GM19025 (cell line): ENCODE data around the gene ZNF771.
"Not testable (repeated sequence)": the region's sequence is repeated elsewhere in the genome, so short reads cannot be mapped to it uniquely, and the experiment has no call there.

Experiments
- ATAC-seq: cut with Tn5 transposase; IDR thresholded peaks from one replicate; pipeline ENCODE4 v1.9.1; 2021; ENCODE audit warnings: mild to moderate bottlenecking, low read depth, moderate library complexity; ENCODE audit not compliant: unreplicated experiment

ZNF771 gene

DNA sequence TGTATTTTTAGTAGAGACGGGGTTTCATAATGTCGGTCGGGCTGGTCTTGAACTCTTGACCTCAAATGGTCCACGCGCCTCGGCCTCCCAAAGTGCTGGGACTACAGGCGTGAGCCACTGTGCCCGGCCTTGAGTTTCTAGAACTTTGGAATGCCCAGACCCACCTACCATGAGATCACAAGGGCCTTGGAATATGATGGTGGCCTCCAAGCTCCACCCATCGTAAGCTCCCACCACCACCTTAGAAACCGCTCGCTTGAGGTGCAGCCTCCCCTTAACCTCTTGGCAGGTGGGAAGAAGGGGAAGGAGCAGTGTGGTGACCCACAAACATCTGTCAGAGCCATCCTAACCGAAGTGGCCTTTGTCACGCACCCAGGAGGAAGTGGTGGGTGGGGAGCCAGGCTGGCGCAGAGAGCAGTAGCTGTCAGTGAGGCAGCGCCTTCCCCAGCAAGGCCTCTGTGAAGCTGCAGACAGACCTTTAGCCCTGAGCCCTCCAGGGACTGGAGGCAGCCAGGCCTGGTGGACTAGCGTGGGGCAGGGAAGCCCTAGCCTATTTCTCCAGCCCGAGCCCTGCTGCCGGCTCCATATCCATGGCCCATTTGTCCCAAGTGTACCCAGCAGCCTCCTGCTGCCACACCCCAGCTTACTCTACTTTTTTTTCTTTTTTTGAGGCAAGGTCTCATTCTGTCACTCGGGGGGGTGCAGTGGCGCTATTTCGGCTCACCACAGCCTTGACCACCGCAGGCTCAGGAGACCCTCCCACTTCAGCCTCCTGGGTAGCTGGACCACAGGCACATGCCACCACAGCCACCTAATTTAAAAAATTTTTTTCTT is 51.4 kb downstream of the ZNF771 start:
- peak; percentile 77 for ATAC-seq

DNA sequence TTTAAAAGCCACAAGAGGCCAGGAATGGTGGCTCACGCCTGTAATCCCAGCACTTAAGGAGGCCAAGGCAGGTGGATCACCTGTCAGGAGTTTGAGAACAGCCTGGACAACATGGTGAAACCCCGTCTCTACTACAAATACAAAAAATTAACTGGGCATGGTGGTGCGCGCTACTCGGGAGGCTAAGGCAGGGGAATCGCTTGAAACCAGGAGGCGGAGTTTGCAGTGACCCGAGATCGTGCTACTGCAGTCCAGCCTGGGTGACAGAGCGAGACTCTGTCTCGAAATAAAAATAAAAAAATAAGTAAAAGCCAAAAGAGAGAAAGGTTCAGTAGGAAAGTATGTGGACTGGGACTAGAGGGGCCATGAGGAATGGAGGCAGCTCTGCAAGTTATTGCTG is 52.0 kb downstream of the ZNF771 start:
- no peak for ATAC-seq

DNA sequence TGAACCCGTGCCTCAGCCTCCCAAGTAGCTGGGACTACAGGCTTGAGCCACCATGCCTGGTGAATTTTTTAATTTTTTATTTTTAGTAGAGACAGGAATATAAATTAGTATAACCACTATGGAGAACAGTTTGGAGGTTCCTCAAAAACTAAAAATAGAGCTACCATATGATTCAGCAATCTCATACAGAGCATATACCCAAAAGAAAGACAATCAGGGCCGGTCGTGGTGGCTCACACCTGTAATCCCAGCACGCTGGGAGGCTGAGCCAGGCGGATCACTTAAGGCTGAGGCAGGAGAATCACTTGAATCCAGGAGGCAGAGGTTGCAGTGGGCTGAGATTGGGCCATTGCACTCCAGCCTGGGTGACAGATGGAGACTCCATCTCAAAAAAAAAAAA is 54.0 kb downstream of the ZNF771 start:
- not testable (repeated sequence) for ATAC-seq

DNA sequence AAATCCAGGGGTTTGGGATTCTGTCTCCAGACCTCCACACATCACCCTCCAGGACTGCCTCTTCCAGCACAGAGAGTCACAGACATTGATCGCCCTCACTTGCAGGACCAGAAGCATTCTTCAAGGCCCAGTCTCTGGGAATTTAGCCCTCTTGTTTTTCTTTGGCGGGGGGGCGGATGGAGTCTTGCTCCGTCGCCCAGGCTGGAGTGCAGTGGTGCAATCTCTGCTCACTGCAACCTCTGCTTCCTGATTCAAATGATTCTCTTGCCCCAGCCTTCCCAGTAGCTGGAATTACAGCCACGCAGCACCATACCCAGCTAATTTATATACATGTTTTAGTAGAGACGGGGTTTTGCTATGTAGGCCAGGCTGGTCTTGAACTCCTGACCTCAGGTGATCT is 56.7 kb downstream of the ZNF771 start:
- no peak for ATAC-seq
